Activated CD8-positive, alpha-beta memory T cell treated with anti-CD3 and anti-CD28 coated beads, Interleukin-2, amount 10 ng/mL, durations not matched to agents 7 days and 5 days (primary cell): ENCODE results near the gene SLC27A3. TPM values are rescaled to one million over a fixed set of nuclear protein-coding genes. Genes with fewer than 3 reads are reported as not detected.

Source experiments
- ATAC-seq: fragments of 150-1000 bp; cut with Tn5 transposase; one replicate; pipeline ENCODE4 v1.10.0; 2021; ENCODE audit warnings: moderate library complexity
- CTCF ChIA-PET: fragments of 350-600 bp; sonication (Branson Sonifier 250); formaldehyde crosslinking; loops from one replicate; lab custom pipeline; 2021; ENCODE audit warnings: antibody characterized with exemption; lab: Charles Lee
- DNase-seq: peaks from one replicate; pipeline ENCODE4 v3.0.0-alpha.2; 2020
- H3K27ac Mint-ChIP-seq: one replicate; pipeline ENCODE4 v1.8.0; 2021; ENCODE audit warnings: mild to moderate bottlenecking, mixed read lengths
- H3K27me3 Mint-ChIP-seq: one replicate; pipeline ENCODE4 v1.8.0; 2021; ENCODE audit warnings: mixed read lengths
- H3K36me3 Mint-ChIP-seq: one replicate; pipeline ENCODE4 v1.8.0; 2021; ENCODE audit warnings: mild to moderate bottlenecking, mixed read lengths
- H3K4me1 Mint-ChIP-seq: one replicate; pipeline ENCODE4 v1.8.0; 2021; ENCODE audit warnings: mixed read lengths
- H3K4me3 Mint-ChIP-seq: one replicate; pipeline ENCODE4 v1.8.0; 2021; ENCODE audit warnings: mild to moderate bottlenecking, moderate library complexity, mixed read lengths
- H3K9me3 Mint-ChIP-seq: one replicate; pipeline ENCODE4 v1.8.0; 2022; ENCODE audit warnings: low read depth, mixed read lengths
- total RNA-seq, 2 experiments: library from RNA; stranded (reverse); gene quantifications; one replicate each; pipeline ENCODE4 v1.2.3, GENCODE V29; 2021

SLC27A3 gene
- total RNA-seq, 2 experiments from 2014 or later, result 39.8 to 43.0 TPM

- peak overlapping the region; percentile 86 for H3K27ac Mint-ChIP-seq
- CTCF ChIA-PET, result interaction anchor here (1.1 to 11.6 kb wide), 5 partner anchors 11 to 194 kb away, joined by 3 to 96 read pairs (median 5); partner anchors contain the start of genes JTB, RAB13 and SLC27A3
- peaks cover 12% of the 10 kb centered on the region for H3K27me3 Mint-ChIP-seq
- ATAC-seq (no peak), DNase-seq (no peak)
- H3K4me3 Mint-ChIP-seq, result no peak overlapping the region
- H3K4me1 Mint-ChIP-seq, result peaks cover 50% of the 10 kb centered on the region
- no peaks in the 10 kb centered on the region for H3K36me3 Mint-ChIP-seq
- H3K9me3 Mint-ChIP-seq, result no peaks in the 10 kb centered on the region
Measured at GRCh38 chr1:153791648-153792253, 16.5 kb downstream of the SLC27A3 start.

DNA sequence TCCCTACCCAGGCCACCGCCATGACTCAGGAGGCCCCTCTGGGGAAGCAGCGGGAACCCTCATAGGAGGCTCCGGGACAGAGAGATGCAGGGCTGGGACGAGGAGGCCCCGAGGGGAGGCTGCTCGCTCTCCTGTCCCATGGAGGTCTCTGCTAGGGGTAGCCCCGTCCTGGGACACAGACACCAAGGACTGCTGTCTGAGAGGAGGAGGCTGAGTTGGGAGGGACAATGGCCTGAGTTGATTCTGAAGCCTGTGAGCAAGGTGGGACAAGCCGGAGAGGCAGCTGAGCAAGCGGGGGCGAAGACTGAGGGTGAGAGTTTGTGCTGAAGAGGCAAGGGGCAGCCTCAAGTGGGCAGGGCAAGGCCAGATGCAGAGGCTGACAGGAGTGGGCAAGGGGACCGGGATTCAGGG lies 17.4 kb downstream of the SLC27A3 start:
- H3K9me3 Mint-ChIP-seq, result no peaks in the 10 kb centered on the region
- H3K27ac Mint-ChIP-seq, result no peak overlapping the region
- no peaks in the 10 kb centered on the region for H3K36me3 Mint-ChIP-seq
- CTCF ChIA-PET, result interaction anchor here (2.0 to 11.6 kb wide), 3 partner anchors 17 to 193 kb away, joined by 5 to 96 read pairs (median 7); partner anchors contain the start of genes JTB, RAB13 and SLC27A3
- ATAC-seq (no peak), DNase-seq (no peak)
- H3K27me3 Mint-ChIP-seq, result peaks cover 6% of the 10 kb centered on the region
- H3K4me3 Mint-ChIP-seq, result no peak overlapping the region
- peaks cover 56% of the 10 kb centered on the region for H3K4me1 Mint-ChIP-seq

GRCh38 chr1:153793261-153793972 lies 18.2 kb downstream of the SLC27A3 start:
- Mint-ChIP-seq H3K27me3 (no peaks in the 10 kb centered on the region), H3K9me3 (no peaks in the 10 kb centered on the region), H3K27ac (no peak overlapping the region), H3K4me1 (peaks cover 56% of the 10 kb centered on the region), H3K36me3 (no peaks in the 10 kb centered on the region), H3K4me3 (no peak overlapping the region)
- ATAC-seq (no peak), DNase-seq (no peak)
- CTCF ChIA-PET, result interaction anchor here (2.0 to 11.6 kb wide), 3 partner anchors 18 to 192 kb away, joined by 5 to 96 read pairs (median 7); partner anchors contain the start of genes JTB, RAB13 and SLC27A3

GRCh38 chr1:153793973-153794615 lies 18.9 kb downstream of the SLC27A3 start:
- no peak for ATAC-seq
- DNase-seq, result no peak
- peaks cover 52% of the 10 kb centered on the region for H3K4me1 Mint-ChIP-seq
- peak overlapping the region; percentile 35 for H3K27ac Mint-ChIP-seq
- CTCF ChIA-PET, result interaction anchor here (2.9 to 11.6 kb wide), 2 partner anchors 184 to 191 kb away, joined by 7 to 96 read pairs; partner anchors contain the start of genes JTB and RAB13
- no peak overlapping the region for H3K4me3 Mint-ChIP-seq
- H3K36me3 Mint-ChIP-seq, result no peaks in the 10 kb centered on the region
- H3K9me3 Mint-ChIP-seq, result no peaks in the 10 kb centered on the region
- H3K27me3 Mint-ChIP-seq, result no peaks in the 10 kb centered on the region

GRCh38 chr1:153794624-153795329 lies 19.6 kb downstream of the SLC27A3 start:
- Mint-ChIP-seq H3K9me3 (no peaks in the 10 kb centered on the region), H3K27me3 (no peaks in the 10 kb centered on the region), H3K36me3 (no peaks in the 10 kb centered on the region), H3K4me3 (no peak overlapping the region), H3K4me1 (peaks cover 48% of the 10 kb centered on the region), H3K27ac (peak overlapping the region; percentile 18)
- DNase-seq, result no peak
- no peak for ATAC-seq
- CTCF ChIA-PET, result interaction anchor here (11.6 kb wide), 1 partner anchor 191 kb away, joined by 96 read pairs; the partner anchor contains the start of gene RAB13

GRCh38 chr1:153795330-153795837 lies 20.2 kb downstream of the SLC27A3 start:
- H3K4me3 Mint-ChIP-seq, result no peak overlapping the region
- DNase-seq (no peak), ATAC-seq (no peak)
- H3K9me3 Mint-ChIP-seq, result no peaks in the 10 kb centered on the region
- H3K4me1 Mint-ChIP-seq, result peaks cover 42% of the 10 kb centered on the region
- H3K27ac Mint-ChIP-seq, result peak overlapping the region; percentile 41
- no peaks in the 10 kb centered on the region for H3K27me3 Mint-ChIP-seq
- CTCF ChIA-PET, result interaction anchor here (1.2 to 11.6 kb wide), 5 partner anchors 12 to 190 kb away, joined by 3 to 96 read pairs (median 18); partner anchors contain the start of genes DENND4B, RAB13 and SLC27A3
- no peaks in the 10 kb centered on the region for H3K36me3 Mint-ChIP-seq

DNA sequence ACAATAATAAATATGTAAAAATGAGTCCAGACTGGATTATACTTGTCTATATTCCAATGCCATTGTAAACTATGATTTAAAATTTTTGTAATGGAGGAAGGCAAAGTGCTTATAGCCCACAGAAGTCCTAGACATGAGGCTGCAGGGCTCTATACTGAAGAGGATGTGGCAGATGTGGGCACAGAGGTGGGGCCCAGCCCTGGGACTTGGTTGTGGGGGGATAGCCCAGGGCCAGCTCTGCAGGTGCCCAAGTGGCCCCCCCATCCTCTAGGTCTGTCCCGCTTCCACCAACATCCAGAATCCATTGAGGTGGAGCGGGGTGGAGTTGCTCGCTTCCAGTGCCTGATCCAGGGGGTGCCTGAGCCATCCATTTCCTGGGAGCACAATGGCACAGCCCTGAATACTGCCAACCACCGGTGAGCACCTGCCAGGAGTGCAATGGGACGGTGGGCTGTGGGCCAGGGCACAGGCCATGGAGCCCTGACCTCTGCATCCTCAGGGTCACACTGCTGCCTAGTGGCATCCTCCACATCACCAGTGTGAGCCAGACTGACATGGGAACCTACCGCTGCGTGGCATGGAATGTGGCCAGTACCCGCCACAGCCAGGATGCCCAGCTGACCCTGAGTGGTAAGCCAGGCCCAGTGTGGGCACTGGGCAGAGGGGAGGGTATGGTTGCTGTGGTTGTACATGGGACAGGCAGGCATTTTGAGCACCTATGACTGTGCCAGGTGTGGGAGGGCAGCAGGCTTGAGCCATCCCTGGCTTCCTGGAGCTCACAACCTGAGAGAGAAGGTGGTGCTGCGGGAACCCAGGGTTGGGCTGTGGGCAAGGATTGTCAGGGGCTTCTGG lies 21.0 kb downstream of the SLC27A3 start:
- no peaks in the 10 kb centered on the region for H3K9me3 Mint-ChIP-seq
- no peaks in the 10 kb centered on the region for H3K36me3 Mint-ChIP-seq
- ATAC-seq, result peak; percentile 41
- H3K27me3 Mint-ChIP-seq, result no peaks in the 10 kb centered on the region
- CTCF ChIA-PET, result interaction anchor here (0.9 to 11.6 kb wide), 19 partner anchors 9 to 194 kb away, joined by 3 to 96 read pairs (median 7); partner anchors contain the start of genes CREB3L4, CRTC2, DENND4B and GATAD2B
- H3K4me3 Mint-ChIP-seq, result no peak overlapping the region
- peak overlapping the region; percentile 13 for H3K27ac Mint-ChIP-seq
- DNase-seq, result peak; percentile 75
- H3K4me1 Mint-ChIP-seq, result peaks cover 34% of the 10 kb centered on the region

GRCh38 chr1:153796786-153797659 lies 21.8 kb downstream of the SLC27A3 start:
- no peaks in the 10 kb centered on the region for H3K36me3 Mint-ChIP-seq
- H3K4me1 Mint-ChIP-seq, result peaks cover 26% of the 10 kb centered on the region
- peak overlapping the region; percentile 13 for H3K27ac Mint-ChIP-seq
- H3K4me3 Mint-ChIP-seq, result no peak overlapping the region
- H3K9me3 Mint-ChIP-seq, result no peaks in the 10 kb centered on the region
- ATAC-seq, result peak; percentile 75
- no peaks in the 10 kb centered on the region for H3K27me3 Mint-ChIP-seq
- DNase-seq, result peak; percentile 91
- CTCF ChIA-PET, result interaction anchor here (0.5 to 11.6 kb wide), 27 partner anchors 10 to 199 kb away, joined by 3 to 96 read pairs (median 6); partner anchors contain the start of genes CREB3L4, CRTC2, DENND4B and GATAD2B

DNA sequence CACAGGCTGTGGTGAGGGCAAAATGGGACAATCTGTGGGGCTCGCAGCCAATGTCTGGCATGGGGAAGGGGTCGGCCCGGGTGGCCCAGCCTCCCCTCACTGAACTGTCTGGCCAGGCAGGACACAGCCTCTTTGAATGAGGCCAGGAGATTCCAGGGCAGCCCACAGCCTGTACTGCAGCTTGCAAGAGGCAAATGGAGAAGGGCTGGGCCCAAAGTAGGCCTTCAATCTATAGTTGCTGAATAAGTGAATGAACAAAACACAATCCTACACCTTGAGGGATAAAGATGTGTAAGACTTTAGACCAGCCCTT lies 23.2 kb downstream of the SLC27A3 start:
- CTCF ChIA-PET, result interaction anchor here (0.6 to 11.6 kb wide), 13 partner anchors 9 to 191 kb away, joined by 3 to 96 read pairs (median 13); partner anchors contain the start of genes DENND4B, GATAD2B, RAB13 and RPS27
- no peak overlapping the region for H3K4me3 Mint-ChIP-seq
- DNase-seq (no peak), ATAC-seq (no peak)
- no peaks in the 10 kb centered on the region for H3K9me3 Mint-ChIP-seq
- H3K27me3 Mint-ChIP-seq, result no peaks in the 10 kb centered on the region
- H3K27ac Mint-ChIP-seq, result no peak overlapping the region
- no peaks in the 10 kb centered on the region for H3K36me3 Mint-ChIP-seq
- H3K4me1 Mint-ChIP-seq, result peaks cover 25% of the 10 kb centered on the region

- Mint-ChIP-seq H3K27ac (no peak overlapping the region), H3K9me3 (no peaks in the 10 kb centered on the region), H3K4me3 (no peak overlapping the region), H3K27me3 (no peaks in the 10 kb centered on the region), H3K36me3 (no peaks in the 10 kb centered on the region), H3K4me1 (peaks cover 28% of the 10 kb centered on the region)
- CTCF ChIA-PET, result interaction anchor here (1.2 to 11.6 kb wide), 5 partner anchors 18 to 186 kb away, joined by 3 to 96 read pairs (median 20); partner anchors contain the start of genes DENND4B, GATAD2B and RAB13
- DNase-seq (no peak), ATAC-seq (no peak)
Measured at GRCh38 chr1:153799016-153799415, 23.8 kb downstream of the SLC27A3 start.
